Muscle of arm (tissue), 12 donors: ENCODE data around the gene LCN6. TPM values are rescaled to one million over a fixed set of nuclear protein-coding genes. Genes with fewer than 3 reads are reported as not detected.
"Not testable (repeated sequence)": the region's sequence is repeated elsewhere in the genome, so short reads cannot be mapped to it uniquely, and the experiment has no call there.

Source experiments
- DNase-seq: peaks from one replicate; pipeline ENCODE4 v3.0.0-alpha.2; 2013
- polyA plus RNA-seq, 12 donors: library from polyadenylated mRNA; unstranded; fragments of 120-200 nt; gene quantifications; one replicate each; pipeline ENCODE4 v1.2.1, GENCODE V29; 2013; ENCODE audit not compliant: insufficient read length in 12 of 12

LCN6 gene
- polyA plus RNA-seq, 12 donors: 0.21 to 0.40 TPM; not detected in 10

DNA sequence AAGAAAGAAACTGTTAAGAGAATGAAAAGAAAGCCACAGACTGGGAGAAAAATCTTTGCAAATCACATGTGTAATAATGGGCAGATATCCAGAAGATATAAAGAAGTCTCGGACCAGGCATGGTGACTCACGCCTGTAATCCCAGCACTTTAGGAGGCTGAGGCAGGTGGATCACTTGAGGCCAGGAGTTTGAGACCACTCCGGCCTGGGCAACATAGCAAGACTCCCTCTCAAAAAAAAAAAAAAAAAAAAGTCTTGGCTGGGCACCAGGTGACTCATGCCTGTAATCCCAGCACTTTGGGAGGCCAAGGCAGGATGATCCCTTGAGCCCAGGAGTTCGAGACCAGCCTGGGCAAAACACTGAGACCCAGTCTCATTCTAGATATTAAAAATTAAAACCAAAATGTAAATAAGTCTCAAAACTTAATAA lies 37.1 kb downstream of the LCN6 start:
- DNase-seq: not testable (repeated sequence)

DNA sequence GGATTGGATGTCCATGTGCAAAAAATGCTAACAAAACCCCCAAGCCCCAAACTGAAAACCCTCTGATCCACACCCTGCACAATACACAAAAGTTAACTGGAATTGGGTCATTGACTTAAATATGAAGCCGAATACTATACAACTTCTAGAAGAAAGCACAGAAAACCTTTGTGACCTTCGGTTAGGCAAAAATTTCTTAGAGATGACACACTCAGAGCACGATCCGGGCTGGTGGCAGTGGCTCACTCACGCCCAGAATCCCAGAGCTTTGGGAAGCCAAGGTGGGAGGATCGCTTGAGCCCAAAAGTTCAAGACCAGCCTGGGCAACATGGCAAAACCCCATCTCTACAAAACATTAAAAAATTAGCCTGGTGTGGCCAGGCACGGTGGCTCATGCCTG lies 37.8 kb downstream of the LCN6 start:
- DNase-seq: no peak

DNA sequence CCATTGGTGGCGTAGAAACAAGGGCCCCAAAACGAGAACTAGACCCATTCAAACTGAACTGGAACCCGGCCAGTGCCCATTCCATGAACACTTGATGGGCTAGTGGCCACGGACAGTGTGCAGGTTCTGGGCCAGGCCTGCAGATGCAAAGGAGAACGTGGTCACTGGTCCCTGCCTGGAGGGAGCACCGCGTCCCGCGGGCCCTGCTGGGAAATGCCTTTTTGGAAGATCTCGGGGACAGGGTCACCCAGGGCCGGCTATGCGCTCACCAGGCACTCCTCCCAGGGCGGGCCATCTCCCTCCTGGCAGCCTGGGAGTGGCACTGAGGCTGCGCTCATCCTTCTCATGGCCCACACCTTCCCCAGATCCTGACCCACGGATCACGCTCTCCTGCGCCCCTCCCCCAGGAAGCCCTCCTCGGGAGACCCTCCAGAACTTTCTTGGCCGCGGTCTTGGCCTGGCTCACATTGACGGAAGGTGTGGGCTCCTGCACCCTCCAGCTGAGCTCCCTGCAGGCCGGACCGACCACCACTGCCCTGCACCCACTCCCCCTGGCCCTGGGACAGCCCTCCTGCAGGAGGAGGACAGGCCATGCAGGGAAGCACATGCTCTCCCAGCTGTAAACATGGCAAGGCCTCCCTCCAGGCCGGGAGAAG lies 38.7 kb downstream of the LCN6 start:
- DNase-seq: no peak

DNA sequence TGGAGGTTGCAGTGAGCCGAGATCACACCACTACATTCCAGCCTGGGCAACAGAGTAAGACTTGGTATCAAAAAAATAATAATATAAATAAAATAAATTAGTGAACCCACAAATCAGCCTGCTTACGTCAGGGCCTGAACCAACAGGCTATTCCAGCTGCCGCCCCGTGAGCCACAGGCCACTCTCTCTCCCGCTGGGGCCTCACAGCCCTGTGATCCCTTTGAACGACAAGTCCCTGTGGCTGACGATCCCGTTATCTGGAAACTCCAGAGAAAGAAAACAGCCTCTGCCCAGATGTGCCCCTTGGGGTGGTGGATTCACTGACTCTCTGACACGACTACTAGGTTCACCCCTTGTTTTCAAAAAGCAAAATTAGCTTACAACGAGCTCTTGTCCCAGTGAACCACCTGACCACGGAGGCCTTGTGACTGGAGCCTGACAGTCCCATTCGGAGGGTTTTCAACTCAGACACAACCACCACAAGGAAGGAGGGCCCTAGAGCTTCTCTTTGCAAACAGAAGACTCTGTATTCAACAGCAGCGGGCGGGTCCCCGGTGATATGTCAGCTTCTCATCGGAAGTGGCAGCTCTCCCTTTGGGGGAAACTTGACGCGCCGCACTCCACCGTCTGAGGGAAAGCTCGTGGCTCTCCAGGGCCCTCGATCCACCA lies 40.3 kb downstream of the LCN6 start:
- no peak for DNase-seq

DNA sequence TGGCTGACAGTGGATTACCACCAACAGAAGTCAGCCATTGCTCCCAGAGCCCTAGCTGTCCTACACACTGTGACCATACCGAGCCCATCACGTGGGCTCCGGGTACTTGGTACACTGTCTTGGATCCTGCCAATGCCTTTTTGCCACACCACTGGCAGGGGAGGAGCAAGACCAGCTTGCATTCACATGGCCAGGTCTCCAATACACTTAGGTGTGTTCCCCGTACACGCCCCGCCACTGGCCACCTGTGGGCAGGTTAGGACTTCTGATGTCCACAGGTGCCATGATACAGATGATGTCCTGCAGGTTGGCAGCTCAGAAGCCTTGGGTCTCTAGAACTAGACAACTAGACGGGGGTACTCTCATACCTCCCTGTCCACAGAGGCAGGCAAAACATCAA lies 41.3 kb downstream of the LCN6 start:
- DNase-seq: no peak

DNA sequence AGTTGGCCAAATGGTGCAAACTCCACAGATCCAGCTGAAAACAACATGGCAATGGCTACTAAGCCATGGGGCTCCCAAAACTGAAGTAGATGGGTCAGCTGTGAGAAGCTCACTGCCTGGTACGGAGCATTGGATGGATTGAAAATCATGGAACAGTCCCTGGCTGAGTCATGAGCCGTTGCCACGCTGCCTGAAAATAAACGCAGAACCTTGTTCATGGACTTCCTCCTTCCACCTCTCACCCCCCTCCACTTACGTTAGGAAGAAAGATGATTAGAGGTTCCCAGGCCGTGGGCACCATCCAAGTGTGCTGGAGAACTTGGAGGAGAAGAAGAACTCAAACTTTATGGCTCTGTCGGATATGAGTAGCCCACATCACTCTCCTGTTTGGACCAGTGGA lies 42.8 kb downstream of the LCN6 start:
- no peak for DNase-seq

DNA sequence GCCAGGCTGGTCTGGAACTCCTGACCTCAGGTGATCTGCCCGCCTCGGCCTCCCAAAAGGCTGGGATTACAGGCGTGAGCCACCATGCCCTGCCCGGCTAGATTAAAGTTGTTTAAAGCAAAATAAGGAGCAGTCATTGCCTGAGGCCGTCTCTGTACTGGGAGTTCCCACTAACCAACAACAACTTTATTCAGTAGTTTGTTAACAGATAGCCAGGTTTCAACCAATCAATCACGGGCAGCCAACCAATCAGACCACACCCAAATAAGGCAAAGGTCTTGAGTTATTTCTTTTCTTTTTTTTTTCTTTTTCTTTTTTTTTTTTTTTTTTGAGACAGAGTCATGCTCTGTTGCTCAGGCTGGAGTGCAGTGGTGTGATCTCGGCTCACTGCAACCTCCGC lies 43.6 kb downstream of the LCN6 start:
- not testable (repeated sequence) for DNase-seq

DNA sequence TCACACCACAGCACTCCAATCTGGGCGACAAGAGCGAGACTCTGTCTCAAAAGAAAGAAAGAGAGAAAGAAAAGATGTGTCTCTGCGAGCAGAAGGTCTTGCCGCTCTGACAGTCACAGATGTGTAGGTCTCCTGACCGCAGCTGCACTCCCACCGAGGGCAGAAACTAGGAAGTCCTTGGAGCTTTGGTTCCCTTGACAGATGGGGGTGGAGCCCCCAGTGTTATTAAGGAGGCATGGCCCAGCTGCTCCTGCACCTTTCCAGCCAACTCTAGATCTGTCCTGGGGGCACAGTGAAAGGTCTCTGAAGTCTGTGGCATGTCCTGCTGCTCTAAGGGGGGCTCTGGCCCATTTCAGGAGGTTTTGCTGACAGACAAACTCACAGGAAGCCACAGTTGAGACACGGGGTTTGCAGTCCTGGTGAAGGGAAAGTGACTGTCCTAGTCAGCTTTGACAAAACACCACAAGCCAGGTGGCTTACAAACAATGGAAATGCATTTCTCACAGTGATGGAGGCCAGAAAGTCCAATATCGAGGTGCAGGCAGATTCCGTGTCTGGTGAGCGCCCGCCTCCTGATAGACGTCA lies 45.0 kb downstream of the LCN6 start:
- no peak for DNase-seq

DNA sequence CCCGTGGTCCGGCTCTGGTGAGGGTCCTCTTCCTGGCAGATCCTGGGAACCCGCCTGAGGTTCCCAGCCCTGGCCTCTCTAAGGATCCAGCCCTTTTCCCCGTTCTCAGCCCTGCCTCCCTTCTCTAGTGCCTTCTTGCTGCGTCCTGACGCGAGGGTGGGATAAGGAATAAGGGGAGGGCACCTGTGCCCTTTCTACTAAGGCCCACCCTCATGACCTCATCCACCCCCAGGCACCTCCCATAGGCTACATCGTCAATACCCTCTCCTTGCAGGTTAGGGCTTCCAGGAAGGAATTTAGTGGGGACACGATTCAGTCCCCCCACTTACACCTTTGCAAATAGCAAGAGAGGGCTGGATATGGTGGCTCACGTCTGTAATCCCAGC lies 46.7 kb downstream of the LCN6 start:
- no peak for DNase-seq

DNA sequence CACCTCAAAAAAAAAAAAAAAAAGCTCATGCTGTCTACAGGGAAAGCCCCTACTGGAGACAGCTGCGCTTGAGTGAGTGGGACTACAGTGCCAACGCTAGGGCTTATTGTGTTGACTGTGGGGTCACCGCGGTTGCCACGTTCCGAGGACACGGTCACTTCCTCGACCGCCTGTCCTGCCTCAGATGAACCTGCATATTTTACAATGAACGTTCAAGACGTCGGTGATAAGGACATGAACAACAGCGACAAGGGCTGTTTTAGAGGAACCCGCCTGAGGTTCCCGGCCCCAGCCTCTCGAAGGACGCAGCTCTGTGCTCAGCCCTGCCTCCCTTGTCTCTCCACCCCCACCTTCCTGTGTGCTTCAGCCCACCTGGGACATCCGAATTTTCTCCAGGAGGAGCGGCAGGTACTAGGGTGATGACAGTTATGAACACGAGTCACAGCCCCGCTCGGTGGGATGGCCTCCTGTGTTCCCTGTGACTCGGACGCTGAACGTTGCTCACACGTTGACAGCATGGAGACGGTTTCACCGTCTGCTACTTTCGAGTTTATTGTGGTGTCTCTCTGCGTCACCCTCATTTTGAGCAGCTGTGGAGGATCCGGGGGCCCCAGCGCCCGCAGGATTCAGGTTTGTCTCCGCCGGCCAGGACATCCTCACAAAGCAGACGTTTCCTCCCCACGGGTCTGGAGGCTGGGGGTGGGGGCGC lies 47.2 kb downstream of the LCN6 start:
- no peak for DNase-seq

DNA sequence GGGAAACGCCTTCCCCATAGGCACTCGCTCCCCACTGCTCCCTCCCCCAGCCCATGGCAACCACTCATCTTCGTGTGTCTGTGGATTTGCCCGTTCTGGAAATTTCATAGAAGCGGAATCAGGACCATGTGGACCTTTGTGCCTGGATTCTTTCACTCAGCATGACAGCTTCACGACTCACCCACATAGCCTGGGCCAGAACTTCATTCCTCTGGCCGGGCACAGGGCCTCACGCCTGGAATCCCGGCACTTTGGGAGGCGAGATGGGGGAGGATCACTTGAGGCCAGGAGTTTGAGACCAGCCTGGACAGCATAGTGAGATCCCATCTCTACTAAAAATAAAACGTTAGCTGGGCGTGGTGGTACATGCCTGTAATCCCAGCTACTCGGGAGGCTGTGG lies 48.0 kb downstream of the LCN6 start:
- no peak for DNase-seq

DNA sequence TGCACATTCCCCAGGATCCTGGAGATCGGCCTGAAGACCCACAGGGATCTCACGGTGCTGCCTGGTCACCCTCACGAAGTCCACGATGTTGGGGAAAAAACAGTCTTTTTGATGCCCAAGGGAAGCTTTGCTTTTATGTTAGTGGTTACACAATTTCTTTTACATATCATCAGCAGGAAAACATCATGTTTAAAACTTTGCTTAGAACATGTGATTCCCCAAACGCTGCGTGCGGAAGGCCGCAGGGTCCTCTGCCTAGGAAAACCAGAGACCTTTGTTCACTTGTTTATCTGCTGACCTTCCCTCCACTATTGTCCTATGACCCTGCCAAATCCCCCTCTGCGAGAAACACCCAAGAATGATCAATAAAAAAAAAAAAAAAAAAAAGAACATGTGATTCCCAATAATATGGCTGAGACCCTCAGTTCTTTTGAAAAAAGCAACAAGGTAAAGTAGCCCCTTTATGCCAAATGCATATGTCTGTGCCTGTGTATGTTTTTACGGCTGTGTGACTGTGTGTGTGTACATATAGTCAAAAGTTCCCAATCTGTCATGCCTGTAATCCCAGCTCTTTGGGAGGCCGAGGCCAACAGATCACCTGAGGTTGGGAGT lies 49.6 kb downstream of the LCN6 start:
- no peak for DNase-seq

DNA sequence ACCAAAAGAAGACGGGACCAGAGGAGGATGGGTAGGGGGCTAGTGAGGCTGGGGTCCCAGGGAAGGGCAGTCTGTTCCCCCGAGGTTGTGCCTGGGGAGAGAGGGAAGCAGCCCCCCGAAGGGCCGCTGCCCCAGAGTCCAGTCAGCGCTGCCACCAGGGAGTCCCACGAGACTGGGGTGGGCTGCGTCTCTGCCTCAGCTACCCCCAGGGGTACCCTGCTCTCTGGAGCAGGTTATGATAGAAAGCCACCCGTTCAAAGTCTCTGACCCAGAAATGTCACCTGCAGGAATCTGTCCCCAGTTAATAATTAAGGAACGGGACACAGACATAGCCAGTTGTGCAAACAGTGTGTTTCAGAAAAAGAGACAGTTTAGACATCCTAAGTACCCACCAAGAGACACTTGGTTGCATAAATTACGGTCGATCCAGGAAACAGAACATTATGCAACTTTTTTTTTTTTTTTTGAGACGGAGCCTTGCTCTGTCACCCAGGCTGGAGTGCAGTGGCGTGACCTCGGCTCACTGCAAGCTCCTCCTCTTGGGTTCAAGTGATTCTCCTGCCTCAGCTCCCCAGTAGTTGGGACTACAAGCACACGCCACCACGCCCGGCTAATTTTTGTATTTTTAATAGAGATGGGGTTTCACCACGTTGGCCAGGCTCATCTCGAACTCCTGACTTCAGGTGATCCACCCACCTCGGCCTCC lies 50.4 kb downstream of the LCN6 start:
- DNase-seq: no peak

DNA sequence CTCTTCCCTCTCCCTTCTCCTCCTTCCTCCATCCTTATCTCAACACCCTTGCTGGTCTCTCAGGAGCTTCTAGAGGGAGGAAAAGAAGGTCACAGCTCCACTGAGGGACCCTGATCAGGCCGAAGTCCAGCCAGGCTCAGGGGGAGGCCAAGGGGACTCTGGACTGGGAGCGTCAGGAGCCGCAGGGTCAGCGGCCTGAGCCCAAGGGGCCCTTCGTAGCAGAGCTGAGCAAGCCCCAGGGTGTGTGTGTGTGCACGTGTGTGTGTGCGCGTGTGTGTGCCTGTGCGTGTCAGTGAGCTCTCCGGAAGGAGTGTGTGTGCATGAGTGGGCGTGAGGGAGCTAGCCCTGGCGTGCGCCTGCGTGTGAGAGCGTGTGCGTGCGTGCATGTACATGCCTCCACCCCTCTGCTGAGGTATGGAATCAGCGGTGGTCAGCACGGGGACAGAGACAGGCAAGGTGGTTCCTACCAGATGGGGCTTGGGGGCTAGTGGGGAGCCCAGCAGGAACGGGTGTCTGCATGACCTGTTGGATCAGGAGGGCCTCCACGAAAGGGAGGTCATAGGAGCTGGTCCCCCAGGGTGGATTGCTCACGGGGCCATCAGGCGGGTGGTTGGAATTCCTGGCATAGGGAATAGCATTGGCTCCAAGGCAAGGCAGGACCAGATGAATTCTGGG lies 51.0 kb downstream of the LCN6 start:
- no peak for DNase-seq

DNA sequence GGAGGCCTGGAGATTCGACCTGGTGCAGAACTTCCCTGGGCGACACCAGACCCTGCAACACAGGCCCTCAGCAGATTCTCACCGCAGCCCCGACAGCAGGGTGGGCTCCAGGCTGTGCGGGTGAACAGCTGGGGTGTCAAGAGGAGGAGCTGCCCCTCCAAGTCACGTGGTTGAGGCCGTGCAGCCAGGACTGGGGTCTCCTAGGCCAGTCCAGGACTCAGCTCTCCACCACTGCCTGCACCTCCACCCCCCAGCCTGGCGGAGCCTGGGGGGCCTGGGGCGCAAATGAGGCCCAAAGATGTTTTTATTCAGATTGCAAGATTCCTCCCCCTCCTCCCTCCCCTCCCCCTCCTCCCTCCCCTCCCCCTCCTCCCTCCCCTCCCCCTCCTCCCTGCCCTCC lies 51.8 kb downstream of the LCN6 start:
- no peak for DNase-seq

DNA sequence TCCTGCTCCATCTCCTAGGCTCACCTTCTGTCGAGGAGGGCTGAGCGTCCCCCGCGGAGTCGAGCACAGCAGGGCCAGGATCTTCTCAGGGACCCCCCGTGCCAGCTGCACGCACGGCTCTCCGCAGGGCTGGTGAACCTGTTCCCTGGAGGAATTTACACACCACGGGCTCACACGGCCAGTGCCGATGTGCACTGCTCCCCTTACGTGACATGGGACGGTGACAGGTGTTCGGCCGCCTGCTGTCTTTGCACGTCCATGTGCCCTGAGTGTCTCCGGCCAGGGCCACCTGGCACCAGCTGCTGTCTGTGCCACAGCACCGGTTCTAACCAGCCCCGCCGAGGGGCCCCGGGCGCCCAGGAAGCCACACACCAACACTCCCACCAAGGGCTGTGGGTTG lies 52.4 kb downstream of the LCN6 start:
- no peak for DNase-seq

DNA sequence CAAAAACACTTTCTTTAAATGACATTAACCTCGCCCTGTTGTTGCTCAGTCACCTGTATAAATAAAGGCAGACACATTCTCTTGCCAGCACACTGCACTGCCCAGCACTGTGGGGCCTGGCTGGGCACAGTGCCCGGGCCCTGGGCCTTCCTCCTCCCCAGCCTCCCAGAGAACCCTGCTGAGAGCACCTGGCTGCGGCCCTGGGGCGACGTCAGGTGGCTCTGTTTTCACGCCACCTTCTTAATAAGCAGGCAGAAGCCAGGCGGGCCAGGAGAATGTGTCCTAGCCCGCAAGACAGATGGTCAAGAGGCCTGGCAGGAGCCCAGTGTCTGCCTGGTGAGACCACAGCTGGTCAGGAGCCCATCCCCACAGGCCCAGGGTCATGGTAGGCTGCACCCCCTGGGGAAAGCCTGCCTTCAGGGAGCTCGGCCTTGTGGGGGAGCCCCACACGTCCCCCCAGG lies 52.9 kb downstream of the LCN6 start:
- no peak for DNase-seq

DNA sequence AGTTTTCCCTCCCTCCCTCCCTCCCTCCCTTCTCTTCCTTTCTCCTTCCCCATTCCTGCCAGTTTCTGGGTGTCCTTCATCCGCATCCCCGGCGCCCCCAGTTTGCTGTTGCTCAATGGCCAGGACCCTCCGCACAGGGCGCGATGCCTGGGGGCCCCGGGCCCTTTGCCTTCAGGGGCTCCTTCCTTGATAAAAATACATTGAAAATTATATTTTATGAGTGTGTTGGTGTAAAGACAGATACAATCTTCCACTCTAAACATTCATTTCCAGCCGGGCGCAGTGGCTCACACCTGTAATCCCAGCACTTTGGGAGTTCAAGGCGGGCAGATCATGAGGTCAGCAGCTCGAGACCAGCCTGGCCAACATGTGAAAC lies 53.5 kb downstream of the LCN6 start:
- DNase-seq: no peak

DNA sequence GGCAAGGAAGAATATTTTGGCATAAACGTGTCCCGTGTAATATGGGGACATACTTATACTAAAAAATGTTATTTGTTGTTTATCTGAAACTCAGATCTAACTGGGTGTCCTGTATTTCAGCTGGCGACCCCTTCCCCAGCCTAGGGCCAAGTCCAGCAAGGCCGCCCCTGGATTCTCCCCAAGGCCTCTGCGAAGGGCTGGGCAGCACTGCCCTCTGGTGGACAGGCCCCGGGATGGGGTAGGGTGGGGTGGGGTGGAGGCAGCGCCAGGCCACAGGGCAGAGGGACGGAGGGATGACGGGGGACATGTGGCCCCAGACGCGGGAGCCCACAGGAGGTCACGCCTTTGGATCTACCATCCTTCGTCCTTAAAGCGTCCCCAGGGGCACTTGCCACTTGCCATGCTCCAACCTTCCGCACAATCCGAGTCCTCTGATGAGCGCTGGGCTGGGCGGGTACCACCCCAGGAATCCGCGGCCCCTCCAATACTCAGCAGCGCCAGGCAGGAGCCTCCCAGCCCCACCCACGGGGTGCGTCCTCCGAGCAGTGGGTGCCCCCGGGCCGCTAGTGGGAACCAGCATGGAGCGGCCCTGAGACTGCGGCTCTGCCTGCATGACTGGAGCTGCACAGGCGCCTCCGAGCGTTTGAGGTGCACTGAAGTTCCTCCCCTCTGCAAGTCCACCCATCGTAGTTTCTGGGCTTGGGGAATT lies 54.0 kb downstream of the LCN6 start:
- no peak for DNase-seq
